K562 (cell line): ENCODE measurements around the gene CDKL4. TPM values are rescaled to one million over a fixed set of nuclear protein-coding genes. Genes with fewer than 3 reads are reported as not detected.

Experiments
- ATAC-seq: fragments of 200-7000 bp; cut with Tn5 transposase; 3 replicates; pipeline ENCODE4 v1.9.1; 2020; ENCODE audit warnings: moderate library complexity
- BruUV-seq: library from RNA; stranded (reverse); fragments of 400-500 nt; replicated peaks from 2 replicates; lab custom pipeline; 2021; lab: Mats Ljungman, UMichigan
- CTCF ChIA-PET: fragments of 300-600 bp; formaldehyde crosslinking; extraction: SDS; loops from one replicate; lab custom pipeline; 2021; ENCODE audit warnings: low intra/inter-chr PET ratio; lab: Yijun Ruan, JAX
- POLR2A ChIA-PET: fragments of 300-600, 350-650 bp; sonication (Branson Sonifier 250); formaldehyde crosslinking; extraction: SDS; loops from one replicate; lab custom pipeline; 2021; ENCODE audit warnings: antibody characterized with exemption, inconsistent platforms; lab: Yijun Ruan, JAX
- DNase-seq, 4 experiments: peaks; one replicate each; pipeline versions ENCODE4 v3.0.0 to v3.0.0-alpha.2; 2011 to 2018; ENCODE audit warnings: low spot score in 3 of 4, mixed read lengths in 3 of 4; ENCODE audit errors: extremely low read depth in 1 of 4
- FAIRE-seq: peaks from 2 replicates; lab custom pipeline; 2011; peaks lifted over from hg19 to GRCh38; lab: Jason Lieb, UNC
- H2AFZ ChIP-seq: 2 replicates; pipeline ENCODE4 v1.6.0; 2011; ENCODE audit warnings: low read depth, low read length, control low read depth, inconsistent platforms
- H3K27ac ChIP-seq: fragments of 200-600 bp; 3 replicates; pipeline ENCODE4 v1.8.0; 2011; ENCODE audit warnings: low read depth, mild to moderate bottlenecking, control low read depth, inconsistent platforms, low read length, moderate library complexity, mixed read lengths; ENCODE audit errors: extremely low read depth
- H3K27me3 ChIP-seq, 2 experiments: fragments of 300-600 bp in 1 of 2; 2 replicates in 1 of 2; 3 replicates in 1 of 2; pipeline versions ENCODE4 v1.6.0 to v1.8.0; 2011; ENCODE audit warnings: inconsistent platforms in 2 of 2, low read length in 2 of 2, mild to moderate bottlenecking in 1 of 2, mixed read lengths in 1 of 2, moderate library complexity in 1 of 2; ENCODE audit not compliant: control insufficient read depth in 2 of 2, insufficient read depth in 2 of 2
- H3K36me3 ChIP-seq: fragments of 300-600 bp; 3 replicates; pipeline ENCODE4 v1.8.0; 2011; ENCODE audit warnings: mild to moderate bottlenecking, low read length, inconsistent platforms; ENCODE audit not compliant: control insufficient read depth, insufficient read depth
- H3K4me1 ChIP-seq, 2 experiments: fragments of 200-600 bp in 1 of 2; replicated peaks in 1 of 2; 2 replicates in 1 of 2; 3 replicates in 1 of 2; pipeline versions ENCODE4 v1.5.1 to v1.8.0; 2011; ENCODE audit warnings: inconsistent platforms in 2 of 2, low read length in 2 of 2, mild to moderate bottlenecking in 1 of 2, mixed read lengths in 1 of 2, moderate library complexity in 1 of 2; ENCODE audit not compliant: control insufficient read depth in 2 of 2, insufficient read depth in 2 of 2
- H3K4me2 ChIP-seq: 2 replicates; pipeline ENCODE4 v1.6.1; 2011; ENCODE audit warnings: low read length, control low read depth, inconsistent platforms, mixed read lengths; ENCODE audit not compliant: insufficient read depth
- H3K4me3 ChIP-seq: fragments of 200-600 bp; sonication (generic), shearing (Covaris generic); 2 replicates; pipeline ENCODE4 v1.5.1; 2016; ENCODE audit warnings: control low read depth, inconsistent platforms
- H3K79me2 ChIP-seq: fragments of 200-600 bp; 3 replicates; pipeline ENCODE4 v1.8.0; 2011; ENCODE audit warnings: low read length, inconsistent platforms; ENCODE audit not compliant: control insufficient read depth, insufficient read depth
- H3K9ac ChIP-seq, 2 experiments: 2 replicates each; pipeline versions ENCODE4 v1.6.0 to v1.6.1; 2011; ENCODE audit warnings: low read depth in 2 of 2, low read length in 2 of 2, control low read depth in 1 of 2, inconsistent platforms in 1 of 2, mild to moderate bottlenecking in 1 of 2, mixed read lengths in 1 of 2; ENCODE audit not compliant: insufficient read depth in 1 of 2
- H3K9me1 ChIP-seq: one replicate; pipeline ENCODE4 v1.6.0; 2011; ENCODE audit warnings: inconsistent platforms, mild to moderate bottlenecking, low read length, moderate library complexity; ENCODE audit not compliant: control insufficient read depth, insufficient read depth
- H3K9me3 ChIP-seq: replicated peaks from 2 replicates; pipeline ENCODE4 v1.5.1; 2011; ENCODE audit warnings: low read depth, low read length, inconsistent platforms; ENCODE audit not compliant: control insufficient read depth, insufficient read depth
- H4K20me1 ChIP-seq: replicated peaks from 2 replicates; pipeline ENCODE4 v1.6.1; 2011; ENCODE audit warnings: low read length, inconsistent platforms, mixed read lengths; ENCODE audit not compliant: control insufficient read depth, insufficient read depth
- ADNP ChIP-seq: fragments of 200-800 bp; sonication (Bioruptor generic); IDR thresholded peaks from 2 replicates; pipeline ENCODE4 v1.6.1; 2016; ENCODE audit warnings: missing genetic modification characterization, missing compliant biosample characterization
- ATF7 ChIP-seq: fragments of 450-650 bp; IDR thresholded peaks from 2 replicates; pipeline ENCODE4 v1.7.1; 2014; ENCODE audit warnings: mild to moderate bottlenecking, moderate library complexity
- BRD9 ChIP-seq: fragments of 450-650 bp; IDR thresholded peaks from 2 replicates; pipeline ENCODE4 v1.6.1; 2018; ENCODE audit warnings: low read depth; ENCODE audit not compliant: partially characterized antibody
- CEBPB ChIP-seq: fragments of 450-650 bp; IDR thresholded peaks from 2 replicates; pipeline ENCODE4 v1.6.1; 2016; ENCODE audit warnings: missing genetic modification characterization, missing compliant biosample characterization
- DMBX1 ChIP-seq: fragments of 250-450 bp; sonication (Bioruptor Pico); IDR thresholded peaks from 2 replicates; pipeline ENCODE4 v1.8.0; 2022; ENCODE audit warnings: inconsistent platforms, mild to moderate bottlenecking, moderate library complexity, borderline replicate concordance
- ESRRA ChIP-seq: fragments of 450-650 bp; IDR thresholded peaks from 2 replicates; pipeline ENCODE4 v1.6.1; 2014; ENCODE audit warnings: low read depth, mild to moderate bottlenecking, moderate library complexity, borderline replicate concordance
- FOXJ2 ChIP-seq: fragments of 200-800 bp; sonication (Bioruptor generic); IDR thresholded peaks from 2 replicates; pipeline ENCODE4 v1.6.1; 2016; ENCODE audit warnings: missing genetic modification characterization, missing compliant biosample characterization
- HEY1 ChIP-seq: fragments of 250-450 bp; sonication (Bioruptor Pico); IDR thresholded peaks from 2 replicates; pipeline ENCODE4 v1.5.0; 2020; ENCODE audit warnings: mild to moderate bottlenecking, moderate library complexity, borderline replicate concordance
- KDM5B ChIP-seq: fragments of 200-600 bp; sonication (generic); IDR thresholded peaks from 2 replicates; pipeline ENCODE4 v1.6.1; 2012; ENCODE audit warnings: low read depth, mild to moderate bottlenecking, moderate library complexity, low read length, control low read depth, inconsistent platforms; ENCODE audit not compliant: insufficient replicate concordance
- L3MBTL2 ChIP-seq: fragments of 450-650 bp; IDR thresholded peaks from 2 replicates; pipeline ENCODE4 v1.6.1; 2016; ENCODE audit warnings: mild to moderate bottlenecking, moderate library complexity
- MECOM ChIP-seq: fragments of 250-450 bp; sonication (Bioruptor Pico); IDR thresholded peaks from 2 replicates; pipeline ENCODE4 v1.8.0; 2022; ENCODE audit warnings: inconsistent platforms
- POLR2H ChIP-seq: IDR thresholded peaks from 2 replicates; pipeline ENCODE4 v1.6.1; 2016; ENCODE audit warnings: missing genetic modification characterization, low read depth, mild to moderate bottlenecking, control low read depth, missing compliant biosample characterization, moderate library complexity
- RFX1 ChIP-seq: fragments of 450-650 bp; IDR thresholded peaks from 2 replicates; pipeline ENCODE4 v1.6.1; 2016; ENCODE audit warnings: mild to moderate bottlenecking, moderate library complexity
- SIN3A ChIP-seq, 2 experiments: fragments of 150-350 bp in 1 of 2; IDR thresholded peaks; 2 replicates each; pipeline ENCODE4 v1.6.1; 2011 to 2016; ENCODE audit warnings: borderline replicate concordance in 2 of 2, low read depth in 2 of 2, low read length in 2 of 2, mild to moderate bottlenecking in 2 of 2, moderate library complexity in 2 of 2; ENCODE audit not compliant: control insufficient read depth in 1 of 2
- SMAD4 ChIP-seq: fragments of 250-450 bp; sonication (Bioruptor Pico); conservative IDR thresholded peaks from 2 replicates; pipeline ENCODE4 v1.8.0; 2021; ENCODE audit warnings: inconsistent platforms, mild to moderate bottlenecking, moderate library complexity
- TBP ChIP-seq: optimal IDR thresholded peaks from 2 replicates; pipeline ENCODE3; 2011; ENCODE audit warnings: low read depth, low read length, improper control_type of control experiment
- TFAM ChIP-seq: fragments of 250-450 bp; sonication (Bioruptor Pico); conservative IDR thresholded peaks from 2 replicates; pipeline ENCODE4 v1.5.0; 2021; ENCODE audit warnings: mild to moderate bottlenecking, moderate library complexity
- ZBTB33 ChIP-seq: sonication (generic); formaldehyde crosslinking; IDR thresholded peaks from 2 replicates; pipeline ENCODE4 v1.8.1; 2023; ENCODE audit warnings: mild to moderate bottlenecking, missing genetic modification reagents
- ZNF165 ChIP-seq: fragments of 250-450 bp; sonication (Bioruptor Pico); IDR thresholded peaks from 2 replicates; pipeline ENCODE4 v1.4.0; 2020; ENCODE audit warnings: borderline replicate concordance
- WGBS: fragments of 100-300 bp; shearing (Covaris generic); methylation state at CpG from one replicate; pipeline ENCODE4 v1.1.6; 2016; ENCODE audit warnings: low coverage, mixed read lengths; ENCODE audit not compliant: insufficient coverage; ENCODE audit errors: missing lambda C conversion rate; 5-methylcytosine and 5-hydroxymethylcytosine counted together
- in situ Hi-C: fragments of 300-500 bp; cut with MboI; formaldehyde crosslinking; loops from 4 replicates; pipeline ENCODE4 v1.15.0; 2018; ENCODE audit warnings: inconsistent platforms, mixed read lengths
- intact Hi-C: fragments of 100-400 bp; cut with micrococcal nuclease; formaldehyde crosslinking; loops from 2 replicates; pipeline ENCODE4 v1.14.2; 2022
- polyA plus RNA-seq, 8 experiments: library from polyadenylated mRNA; depleted of rRNA in 4 of 8; stranded (reverse) in 5 of 8; unstranded in 3 of 8; fragments of >200 nt; fragmentation: Nextera tagmentation in 2 of 8; fragmentation: Illumina TruSeq in 1 of 8; extraction: Ambion mirVana in 2 of 8; extraction: Trizol in 1 of 8; gene quantifications; 2 replicates each; pipeline versions ENCODE4 v1.2.1 to v1.2.3, GENCODE V29; 2011 to 2014; ENCODE audit warnings: inconsistent platforms in 1 of 8, missing spikeins in 1 of 8
- total RNA-seq, 7 experiments: library from RNA; depleted of rRNA in 6 of 7; stranded (reverse); fragments of >200 nt in 6 of 7; fragmentation: Illumina TruSeq in 2 of 7; extraction: Trizol in 2 of 7; gene quantifications; 2 replicates each; pipeline versions ENCODE4 v1.2.1 to v1.2.3, GENCODE V29; 2011 to 2021; ENCODE audit warnings: low replicate concordance in 1 of 7
- TF ChIP-seq, protein P1 (sequence below): IDR thresholded peaks from 3 replicates; pipeline ENCODE4 v1.6.1; 2011; ENCODE audit warnings: borderline replicate concordance, mild to moderate bottlenecking; ENCODE audit not compliant: insufficient read length, insufficient read depth

The CDKL4 gene
- total and polyA plus RNA-seq, 9 of the 15 experiments (the other 6 are each of a cell fraction or from before 2014, with no cell fraction given), result not detected

- no peaks in the 10 kb centered on the region for H3K9me3 ChIP-seq
- POLR2A ChIA-PET, result interaction anchor here (0.6 kb wide), 1 partner anchor 16 kb away, joined by 3 read pairs; no protein-coding TSS in a partner anchor
- no peaks in the 10 kb centered on the region for H3K27me3 ChIP-seq
- peak overlapping the region in 1 of 2 experiments; percentile 36; a peak in 1 of 4 replicates for H3K9ac ChIP-seq
- CTCF ChIA-PET, result no interaction called here
- H3K36me3 ChIP-seq, result no peaks in the 10 kb centered on the region
- H4K20me1 ChIP-seq, result no peaks in the 10 kb centered on the region
- H2AFZ ChIP-seq, result peak overlapping the region; percentile 82
- BruUV-seq, result no TSS peak
- FAIRE-seq (no peak), DNase-seq (no peak), ATAC-seq (no peak)
- intact Hi-C loops, result no loop called here
- WGBS, result 37% methylated on average over 3 of the region's 3 CpGs
- H3K27ac ChIP-seq, result peak overlapping the region; percentile 59
- no peaks in the 10 kb centered on the region for H3K9me1 ChIP-seq
- H3K79me2 ChIP-seq, result no peaks in the 10 kb centered on the region
- H3K4me2 ChIP-seq, result no peak overlapping the region
- H3K4me3 ChIP-seq, result no peak overlapping the region
- in situ Hi-C loops, result no loop called here
- peaks cover 12 to 34% of the 10 kb centered on the region in 2 experiments for H3K4me1 ChIP-seq
- TF ChIP-seq HEY1 (CRISPR knock-in tag) (no peak), L3MBTL2 (0 out of 2 replicates have a peak, but pooled peaks have one; percentile 13), DMBX1 (peak; percentile 36; the same call in 1 of the 2 replicates), TFAM (CRISPR knock-in tag) (no peak), POLR2H (tag) (0 out of 2 replicates have a peak, but pooled peaks have one; percentile 48), MECOM (CRISPR knock-in tag) (0 out of 2 replicates have a peak, but pooled peaks have one; percentile 7), ZBTB33 (CRISPR knock-in tag) (0 out of 2 replicates have a peak, but pooled peaks have one; percentile 24), KDM5B (no peak), TBP (peak; percentile 32), ESRRA (peak; percentile 46; the same call in 1 of the 2 replicates), ATF7 (no peak), BRD9 (peak; percentile 19), SMAD4 (CRISPR knock-in tag) (0 out of 2 replicates have a peak, but pooled peaks have one; percentile 65), ADNP (tag) (peak; percentile 39), RFX1 (0 out of 2 replicates have a peak, but pooled peaks have one; percentile 10), FOXJ2 (0 out of 2 replicates have a peak, but pooled peaks have one; percentile 6), SIN3A (IDR thresholded peaks at IDR 0.05; ENCODE audit: borderline replicate concordance in 2 of 2, control insufficient read depth in 1 of 2, low read depth in 2 of 2, low read length in 2 of 2) (no peak), ZNF165 (no peak), CEBPB (tag) (peak; percentile 55)
- TF ChIP-seq, protein P1, sequence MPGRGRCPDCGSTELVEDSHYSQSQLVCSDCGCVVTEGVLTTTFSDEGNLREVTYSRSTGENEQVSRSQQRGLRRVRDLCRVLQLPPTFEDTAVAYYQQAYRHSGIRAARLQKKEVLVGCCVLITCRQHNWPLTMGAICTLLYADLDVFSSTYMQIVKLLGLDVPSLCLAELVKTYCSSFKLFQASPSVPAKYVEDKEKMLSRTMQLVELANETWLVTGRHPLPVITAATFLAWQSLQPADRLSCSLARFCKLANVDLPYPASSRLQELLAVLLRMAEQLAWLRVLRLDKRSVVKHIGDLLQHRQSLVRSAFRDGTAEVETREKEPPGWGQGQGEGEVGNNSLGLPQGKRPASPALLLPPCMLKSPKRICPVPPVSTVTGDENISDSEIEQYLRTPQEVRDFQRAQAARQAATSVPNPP, result no peak
Observed at GRCh38 chr2:39140322-39140847, 103.4 kb downstream of the CDKL4 start.
